GM12878 (cell line): Measurements from ENCODE around the gene MAPKAPK2. TPM values are rescaled to one million over a fixed set of nuclear protein-coding genes. Genes with fewer than 3 reads are reported as not detected.
A peak's percentile ranks its signal among the peaks of the same experiment; 100 is the strongest.

Source experiments
- ASH2L ChIP-seq: fragments of 300-600, 200-600 bp; sonication (generic); IDR thresholded peaks from 2 replicates; pipeline ENCODE4 v1.6.1; 2017; ENCODE audit warnings: low read depth, mild to moderate bottlenecking, borderline replicate concordance
- CEBPB ChIP-seq, 2 experiments: fragments of 150-350 bp in 1 of 2; IDR thresholded peaks; 2 replicates each; pipeline ENCODE4 v1.6.1; 2012 to 2014; ENCODE audit warnings: low read depth in 2 of 2, low read length in 2 of 2, borderline replicate concordance in 1 of 2, inconsistent platforms in 1 of 2
- E4F1 ChIP-seq: fragments of 450-650 bp; IDR thresholded peaks from 2 replicates; pipeline ENCODE4 v1.6.1; 2018; ENCODE audit warnings: borderline replicate concordance, mild to moderate bottlenecking; ENCODE audit not compliant: partially characterized antibody
- ETV6 ChIP-seq, 2 experiments: fragments of 450-650 bp in 1 of 2; IDR thresholded peaks in 1 of 2; conservative IDR thresholded peaks in 1 of 2; 2 replicates each; pipeline ENCODE4 v1.6.1; 2014; ENCODE audit warnings: antibody characterized with exemption in 1 of 2, borderline replicate concordance in 1 of 2, low read depth in 1 of 2, mild to moderate bottlenecking in 1 of 2, moderate library complexity in 1 of 2
- FOXK2 ChIP-seq: fragments of 450-650 bp; IDR thresholded peaks from 2 replicates; pipeline ENCODE4 v1.6.1; 2017; ENCODE audit warnings: mild to moderate bottlenecking, moderate library complexity
- LARP7 ChIP-seq: fragments of 450-650 bp; IDR thresholded peaks from 2 replicates; pipeline ENCODE4 v1.6.1; 2017; ENCODE audit warnings: mild to moderate bottlenecking
- MAX ChIP-seq: IDR thresholded peaks from 2 replicates; pipeline ENCODE4 v1.6.1; 2012; ENCODE audit warnings: low read depth, low read length, improper control_type of control experiment
- MTA3 ChIP-seq: IDR thresholded peaks from 2 replicates; pipeline ENCODE4 v1.6.1; 2012; ENCODE audit warnings: low read length, inconsistent platforms, borderline replicate concordance
- RAD21 ChIP-seq: IDR thresholded peaks from 2 replicates; pipeline ENCODE4 v1.6.1; 2011; ENCODE audit warnings: mild to moderate bottlenecking, low read depth, low read length, moderate library complexity; ENCODE audit not compliant: insufficient read depth
- RELA ChIP-seq: fragments of 450-650 bp; IDR thresholded peaks from 2 replicates; pipeline ENCODE4 v1.8.0; 2014; ENCODE audit warnings: borderline replicate concordance; ENCODE audit not compliant: partially characterized antibody
- SREBF1 ChIP-seq: IDR thresholded peaks from 2 replicates; pipeline ENCODE4 v1.6.1; 2012; ENCODE audit warnings: mild to moderate bottlenecking, low read length
- USF1 ChIP-seq: IDR thresholded peaks from 2 replicates; pipeline ENCODE4 v1.6.1; 2011; ENCODE audit warnings: borderline replicate concordance, low read depth, mild to moderate bottlenecking, moderate library complexity, mixed read lengths, low read length; ENCODE audit not compliant: insufficient read depth; ENCODE audit errors: extremely low read length
- YY1 ChIP-seq: IDR thresholded peaks from 2 replicates; pipeline ENCODE4 v1.6.1; 2011; ENCODE audit warnings: low read depth, mild to moderate bottlenecking, low read length
- ZBTB11 ChIP-seq: fragments of 450-650 bp; formaldehyde crosslinking; IDR thresholded peaks from 2 replicates; pipeline ENCODE4 v1.5.0; 2022; ENCODE audit warnings: mild to moderate bottlenecking, missing genetic modification characterization
- polyA plus RNA-seq, 11 experiments: library from polyadenylated mRNA; depleted of rRNA in 4 of 11; unstranded in 6 of 11; stranded (reverse) in 5 of 11; fragments of >200 nt; fragmentation: Nextera tagmentation in 4 of 11; fragmentation: Illumina TruSeq in 1 of 11; extraction: Ambion mirVana in 4 of 11; extraction: Trizol in 1 of 11; gene quantifications; 1 replicate in 1 of 11; 2 replicates in 10 of 11; pipeline versions ENCODE4 v1.2.1 to v1.2.3, GENCODE V29; 2011 to 2016; ENCODE audit warnings: inconsistent platforms in 2 of 11, missing spikeins in 2 of 11, low read depth in 1 of 11
- total RNA-seq, 4 experiments: library from RNA; depleted of rRNA in 3 of 4; stranded (reverse); fragments of >200 nt in 3 of 4; fragmentation: Illumina TruSeq in 1 of 4; extraction: Trizol in 1 of 4; gene quantifications; 2 replicates each; pipeline versions ENCODE4 v1.2.1 to v1.2.3, GENCODE V29; 2013 to 2021
- TF ChIP-seq, protein P1 (sequence below): fragments of 450-650 bp; IDR thresholded peaks from 2 replicates; pipeline ENCODE4 v1.6.1; 2016; ENCODE audit warnings: mild to moderate bottlenecking
- TF ChIP-seq, protein P2 (sequence below): fragments of 150-350 bp; IDR thresholded peaks from 2 replicates; pipeline ENCODE4 v1.6.1; 2016; ENCODE audit warnings: low read depth, low read length

Gene MAPKAPK2
- total and polyA plus RNA-seq, 10 of the 15 experiments (the other 5 are each of a cell fraction or from before 2014, with no cell fraction given) = 0.72 to 92.2 (median 49.3) TPM

DNA sequence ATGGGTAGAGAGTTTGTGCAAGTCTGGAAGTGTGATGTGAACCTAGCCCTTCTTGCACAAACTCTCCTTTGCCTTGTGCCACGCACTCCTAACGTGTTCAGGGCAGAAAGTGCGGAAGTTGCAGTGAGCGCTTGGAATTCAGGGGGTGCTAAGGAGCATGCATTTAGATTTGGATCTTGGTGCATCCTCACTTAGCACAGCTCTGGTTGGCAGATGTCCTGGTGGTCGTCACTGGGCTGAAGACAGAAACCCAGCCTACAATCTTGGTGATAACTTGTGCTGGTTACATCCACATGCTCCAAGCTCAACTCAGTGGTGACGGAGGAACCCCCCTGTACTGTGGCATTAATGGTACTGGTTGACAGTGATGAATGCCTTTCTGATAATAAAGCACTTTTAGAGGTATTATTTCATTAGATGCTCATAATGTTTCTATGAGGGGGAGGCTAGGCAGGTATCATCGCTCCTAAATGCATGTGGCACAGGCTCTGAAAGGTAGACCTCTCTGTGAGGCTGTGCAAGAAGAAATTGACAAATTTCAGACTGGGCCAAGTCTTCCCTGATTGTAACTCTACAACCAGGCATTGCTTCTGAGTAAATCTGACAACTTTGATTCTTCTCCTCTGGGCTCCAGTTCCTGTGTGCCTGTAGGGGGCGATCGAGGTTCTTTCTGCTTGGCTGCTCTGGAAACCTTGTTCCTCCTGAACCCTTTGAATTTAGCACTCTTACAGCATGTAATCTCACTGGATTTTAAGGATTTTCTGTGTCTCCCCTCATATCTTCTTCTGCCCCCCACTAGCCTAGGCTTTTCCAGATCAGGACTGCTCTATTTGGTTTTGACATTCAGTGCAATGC is 40.6 kb downstream of the MAPKAPK2 start (continued):
- TF ChIP-seq E4F1 = no peak
- TF ChIP-seq RAD21 = peak; percentile 53
- TF ChIP-seq, protein P1, sequence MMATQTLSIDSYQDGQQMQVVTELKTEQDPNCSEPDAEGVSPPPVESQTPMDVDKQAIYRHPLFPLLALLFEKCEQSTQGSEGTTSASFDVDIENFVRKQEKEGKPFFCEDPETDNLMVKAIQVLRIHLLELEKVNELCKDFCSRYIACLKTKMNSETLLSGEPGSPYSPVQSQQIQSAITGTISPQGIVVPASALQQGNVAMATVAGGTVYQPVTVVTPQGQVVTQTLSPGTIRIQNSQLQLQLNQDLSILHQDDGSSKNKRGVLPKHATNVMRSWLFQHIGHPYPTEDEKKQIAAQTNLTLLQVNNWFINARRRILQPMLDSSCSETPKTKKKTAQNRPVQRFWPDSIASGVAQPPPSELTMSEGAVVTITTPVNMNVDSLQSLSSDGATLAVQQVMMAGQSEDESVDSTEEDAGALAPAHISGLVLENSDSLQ = 0 out of 2 replicates have a peak, but pooled peaks have one; percentile 8
- TF ChIP-seq RELA = no peak
- TF ChIP-seq FOXK2 = no peak
- TF ChIP-seq MAX = no peak
- 0 out of 2 replicates have a peak, but pooled peaks have one; percentile 27 for TF ChIP-seq YY1
- TF ChIP-seq, protein P2, sequence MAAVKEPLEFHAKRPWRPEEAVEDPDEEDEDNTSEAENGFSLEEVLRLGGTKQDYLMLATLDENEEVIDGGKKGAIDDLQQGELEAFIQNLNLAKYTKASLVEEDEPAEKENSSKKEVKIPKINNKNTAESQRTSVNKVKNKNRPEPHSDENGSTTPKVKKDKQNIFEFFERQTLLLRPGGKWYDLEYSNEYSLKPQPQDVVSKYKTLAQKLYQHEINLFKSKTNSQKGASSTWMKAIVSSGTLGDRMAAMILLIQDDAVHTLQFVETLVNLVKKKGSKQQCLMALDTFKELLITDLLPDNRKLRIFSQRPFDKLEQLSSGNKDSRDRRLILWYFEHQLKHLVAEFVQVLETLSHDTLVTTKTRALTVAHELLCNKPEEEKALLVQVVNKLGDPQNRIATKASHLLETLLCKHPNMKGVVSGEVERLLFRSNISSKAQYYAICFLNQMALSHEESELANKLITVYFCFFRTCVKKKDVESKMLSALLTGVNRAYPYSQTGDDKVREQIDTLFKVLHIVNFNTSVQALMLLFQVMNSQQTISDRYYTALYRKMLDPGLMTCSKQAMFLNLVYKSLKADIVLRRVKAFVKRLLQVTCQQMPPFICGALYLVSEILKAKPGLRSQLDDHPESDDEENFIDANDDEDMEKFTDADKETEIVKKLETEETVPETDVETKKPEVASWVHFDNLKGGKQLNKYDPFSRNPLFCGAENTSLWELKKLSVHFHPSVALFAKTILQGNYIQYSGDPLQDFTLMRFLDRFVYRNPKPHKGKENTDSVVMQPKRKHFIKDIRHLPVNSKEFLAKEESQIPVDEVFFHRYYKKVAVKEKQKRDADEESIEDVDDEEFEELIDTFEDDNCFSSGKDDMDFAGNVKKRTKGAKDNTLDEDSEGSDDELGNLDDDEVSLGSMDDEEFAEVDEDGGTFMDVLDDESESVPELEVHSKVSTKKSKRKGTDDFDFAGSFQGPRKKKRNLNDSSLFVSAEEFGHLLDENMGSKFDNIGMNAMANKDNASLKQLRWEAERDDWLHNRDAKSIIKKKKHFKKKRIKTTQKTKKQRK = no peak
- TF ChIP-seq CEBPB (IDR thresholded peaks at IDR 0.05; ENCODE audit: borderline replicate concordance in 1 of 2, low read depth in 2 of 2, low read length in 2 of 2) = no peak
- TF ChIP-seq LARP7 = no peak
- TF ChIP-seq ETV6 (conservative IDR thresholded peaks at IDR 0.05 in 1 of 2, IDR thresholded peaks at IDR 0.05 in 1 of 2; ENCODE audit: borderline replicate concordance in 1 of 2, low read depth in 1 of 2) = no peak
- TF ChIP-seq ZBTB11 (CRISPR knock-in tag) = no peak
- TF ChIP-seq SREBF1 = peak; percentile 22; the same call in 1 of the 2 replicates
- TF ChIP-seq ASH2L = no peak
- TF ChIP-seq USF1 = no peak
- no peak for TF ChIP-seq MTA3
